GM13976 (cell line): ENCODE results near the gene PML.

Source experiments
- DNase-seq: peaks from one replicate; pipeline ENCODE4 v3.0.0; 2012; ENCODE audit warnings: low spot score
- in situ Hi-C: fragments of 300-500 bp; cut with MboI; formaldehyde crosslinking; loops from one replicate; pipeline ENCODE4 v1.12.0; 2022; ENCODE audit warnings: low sequenced_read_pairs, mixed read lengths, inconsistent platforms; ENCODE audit not compliant: unreplicated experiment
- TF ChIP-seq, protein P1 (sequence below): IDR thresholded peaks from 2 replicates; pipeline ENCODE4 v1.5.1; 2012; ENCODE audit warnings: borderline replicate concordance, mild to moderate bottlenecking; ENCODE audit not compliant: insufficient read depth; ENCODE audit errors: extremely low read depth, missing control alignments, control extremely low read depth

Gene PML

DNA sequence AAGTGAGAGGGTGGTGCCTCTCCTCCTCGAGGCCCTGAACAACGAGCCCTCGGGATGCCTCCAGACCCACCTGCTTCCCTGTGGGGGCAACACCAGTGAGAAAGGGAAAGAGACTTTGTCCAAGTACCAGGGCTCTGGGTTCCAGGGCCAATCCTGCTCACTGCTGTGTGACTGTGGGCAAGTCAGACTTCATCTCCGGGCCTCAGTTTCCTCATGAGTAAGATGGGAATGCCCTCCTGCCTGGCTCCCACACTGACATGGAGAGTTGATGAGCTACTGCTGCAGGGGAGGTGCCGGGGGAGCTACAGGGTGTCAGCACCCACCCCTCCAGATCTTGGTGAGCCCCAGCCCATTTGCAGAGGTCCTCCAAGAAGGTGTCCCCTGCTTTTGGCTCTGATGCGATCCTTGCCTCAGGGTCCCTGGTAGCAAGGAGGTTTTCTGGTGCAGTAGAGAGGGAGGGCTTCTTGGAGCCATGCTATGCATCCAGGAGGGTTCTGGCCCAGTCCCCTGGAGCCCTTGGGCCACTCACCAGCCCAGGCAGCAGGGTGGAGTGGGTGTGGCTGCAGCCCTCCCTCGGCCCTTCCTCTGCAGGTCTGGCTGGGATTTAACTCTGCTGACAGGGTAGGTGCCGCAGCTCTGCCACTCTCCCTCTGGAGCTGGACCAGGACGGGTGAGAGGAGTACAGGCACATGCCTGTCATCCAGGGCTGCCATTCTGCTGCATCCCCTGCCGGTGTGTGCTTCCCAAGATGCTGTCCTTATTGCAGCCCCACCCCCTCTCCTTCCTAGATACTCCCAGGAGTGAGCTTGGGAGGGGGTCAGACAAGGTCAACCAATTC is 41.4 kb upstream of the PML start:
- no peak for DNase-seq
- TF ChIP-seq, protein P1, sequence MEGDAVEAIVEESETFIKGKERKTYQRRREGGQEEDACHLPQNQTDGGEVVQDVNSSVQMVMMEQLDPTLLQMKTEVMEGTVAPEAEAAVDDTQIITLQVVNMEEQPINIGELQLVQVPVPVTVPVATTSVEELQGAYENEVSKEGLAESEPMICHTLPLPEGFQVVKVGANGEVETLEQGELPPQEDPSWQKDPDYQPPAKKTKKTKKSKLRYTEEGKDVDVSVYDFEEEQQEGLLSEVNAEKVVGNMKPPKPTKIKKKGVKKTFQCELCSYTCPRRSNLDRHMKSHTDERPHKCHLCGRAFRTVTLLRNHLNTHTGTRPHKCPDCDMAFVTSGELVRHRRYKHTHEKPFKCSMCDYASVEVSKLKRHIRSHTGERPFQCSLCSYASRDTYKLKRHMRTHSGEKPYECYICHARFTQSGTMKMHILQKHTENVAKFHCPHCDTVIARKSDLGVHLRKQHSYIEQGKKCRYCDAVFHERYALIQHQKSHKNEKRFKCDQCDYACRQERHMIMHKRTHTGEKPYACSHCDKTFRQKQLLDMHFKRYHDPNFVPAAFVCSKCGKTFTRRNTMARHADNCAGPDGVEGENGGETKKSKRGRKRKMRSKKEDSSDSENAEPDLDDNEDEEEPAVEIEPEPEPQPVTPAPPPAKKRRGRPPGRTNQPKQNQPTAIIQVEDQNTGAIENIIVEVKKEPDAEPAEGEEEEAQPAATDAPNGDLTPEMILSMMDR: no peak
- in situ Hi-C loops: no loop called here

DNA sequence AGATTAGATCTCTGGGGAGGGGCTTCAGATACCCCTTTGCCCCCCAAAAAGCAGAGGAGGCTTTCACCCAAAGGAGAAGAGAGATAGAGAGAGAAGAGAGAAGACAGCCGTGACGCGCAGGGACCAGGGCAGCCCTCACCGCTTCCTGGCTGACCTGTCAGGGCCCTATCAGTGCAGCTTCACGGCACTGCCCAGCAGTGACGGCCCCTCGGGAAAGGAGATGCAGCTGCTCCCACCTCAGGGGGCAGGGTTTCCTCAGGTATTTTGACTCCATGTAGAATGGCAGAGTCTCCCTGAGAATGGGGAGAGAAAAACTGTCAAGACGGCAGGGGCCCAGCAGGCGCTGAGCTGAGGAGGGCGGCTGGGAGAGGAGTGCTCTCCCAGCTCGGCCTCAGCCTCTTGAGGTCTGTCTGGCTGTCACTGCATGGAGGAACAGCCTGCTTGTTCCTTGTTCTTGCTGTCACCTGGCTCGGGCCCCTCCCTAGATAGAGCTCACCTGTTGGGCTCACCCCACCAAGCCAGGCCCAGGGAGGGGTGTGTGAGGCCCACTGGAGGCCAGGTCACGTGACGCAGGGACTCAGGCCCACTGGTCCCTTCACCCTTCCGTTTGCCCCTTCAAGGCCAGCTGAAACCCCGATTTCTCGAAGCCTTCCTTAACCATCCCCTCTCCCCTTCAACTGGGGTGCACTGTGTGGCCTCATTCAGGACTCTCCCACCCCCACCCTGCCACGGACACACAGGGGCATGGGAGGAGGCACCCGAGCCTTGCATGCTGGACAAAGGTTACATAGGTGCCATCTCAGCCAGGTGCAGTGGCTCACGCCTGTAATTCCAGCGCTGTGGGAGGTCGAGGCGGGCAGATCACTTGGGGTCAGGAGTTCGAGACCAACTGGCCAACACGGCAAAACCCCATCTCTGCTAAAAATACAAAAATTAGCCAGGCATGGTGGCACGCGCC is 40.0 kb upstream of the PML start:
- TF ChIP-seq, protein P1: no peak
- in situ Hi-C loops: no loop called here
- DNase-seq: no peak

DNA sequence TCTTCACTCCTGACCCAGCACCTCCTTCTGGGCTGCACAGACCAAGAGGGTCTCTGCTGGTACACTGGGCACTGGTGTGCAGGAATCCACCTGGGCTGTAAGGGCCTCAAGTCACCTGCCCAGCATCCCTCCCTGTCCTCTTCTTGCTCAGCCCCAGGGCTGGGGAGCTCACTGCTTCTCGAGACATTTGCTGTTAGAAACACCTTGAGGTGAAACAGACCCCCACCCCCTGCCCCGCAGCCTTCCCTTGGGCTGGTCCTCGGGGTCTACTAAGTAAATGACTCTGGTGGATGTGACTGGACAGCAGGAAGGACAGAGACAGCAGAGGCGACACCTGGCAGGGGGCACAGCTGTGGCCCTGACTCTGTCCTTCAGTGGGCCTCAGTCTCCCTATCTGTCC is 39.2 kb upstream of the PML start:
- in situ Hi-C loops: no loop called here
- no peak for DNase-seq

DNA sequence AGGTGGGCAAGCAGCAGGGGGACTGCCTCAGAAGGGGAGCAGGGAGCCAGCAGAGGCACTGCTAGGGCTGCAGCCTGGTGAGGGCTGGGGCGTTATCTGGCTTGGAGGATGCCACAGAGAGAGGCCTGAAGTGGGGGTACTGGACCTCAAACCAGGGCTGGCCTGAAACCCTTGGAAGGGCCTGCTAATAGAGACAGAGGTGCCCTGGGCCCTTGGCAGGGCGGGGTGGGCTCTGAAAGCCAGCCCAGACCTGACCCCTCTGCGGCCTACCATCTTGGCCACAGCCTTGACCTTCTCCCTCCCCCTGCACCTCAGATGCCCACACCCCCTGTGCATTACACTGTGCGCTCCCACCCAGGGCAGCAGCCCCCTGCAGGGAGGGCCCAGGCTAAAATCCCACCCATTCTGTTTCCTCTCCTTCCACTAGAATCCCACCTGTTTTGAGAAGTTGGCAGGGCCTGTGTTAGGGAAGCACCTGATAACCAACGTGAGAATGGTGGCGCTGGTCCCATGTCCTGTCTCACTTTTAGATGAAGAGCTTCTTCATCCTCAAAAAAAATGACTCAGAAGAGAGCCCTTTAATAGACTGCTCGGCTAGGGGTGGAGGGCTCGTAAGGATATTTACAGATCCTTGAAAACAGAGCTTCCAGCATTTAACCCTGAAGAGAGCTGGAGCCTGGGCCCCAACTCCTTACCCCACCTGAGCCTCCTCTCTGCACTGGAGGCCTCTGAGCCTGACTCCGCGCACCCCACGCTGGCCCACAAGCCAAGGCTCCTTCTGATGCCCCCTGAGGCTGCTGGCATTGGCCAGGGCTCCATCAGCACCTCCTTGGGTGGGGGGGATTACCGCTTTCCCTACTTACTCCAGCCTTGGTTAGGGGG is 38.4 kb upstream of the PML start:
- no peak for DNase-seq
- TF ChIP-seq, protein P1: no peak
- in situ Hi-C loops: no loop called here

More for the DNA sequence above, 39.2 kb upstream of the PML start:
- TF ChIP-seq, protein P1: no peak

DNA sequence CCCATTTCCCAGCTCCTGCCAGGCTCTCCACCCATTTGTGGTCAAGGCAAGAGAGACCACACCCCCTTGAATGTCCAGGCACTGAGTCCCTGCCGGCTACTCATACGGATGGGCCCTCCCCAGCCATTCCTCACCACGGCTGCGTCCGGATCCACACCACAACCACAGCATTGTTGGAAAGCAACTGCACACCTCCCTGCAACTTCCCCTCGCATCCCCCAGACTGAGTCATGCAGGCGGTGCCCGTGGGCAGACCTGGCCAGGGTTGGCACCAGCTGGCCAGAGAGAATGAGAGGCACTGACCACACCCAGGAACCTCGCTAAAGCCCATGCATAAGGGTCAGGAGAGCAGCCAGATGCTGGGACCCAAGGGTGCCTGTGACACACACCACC is 37.8 kb upstream of the PML start:
- in situ Hi-C loops: no loop called here
- TF ChIP-seq, protein P1: no peak
- no peak for DNase-seq

DNA sequence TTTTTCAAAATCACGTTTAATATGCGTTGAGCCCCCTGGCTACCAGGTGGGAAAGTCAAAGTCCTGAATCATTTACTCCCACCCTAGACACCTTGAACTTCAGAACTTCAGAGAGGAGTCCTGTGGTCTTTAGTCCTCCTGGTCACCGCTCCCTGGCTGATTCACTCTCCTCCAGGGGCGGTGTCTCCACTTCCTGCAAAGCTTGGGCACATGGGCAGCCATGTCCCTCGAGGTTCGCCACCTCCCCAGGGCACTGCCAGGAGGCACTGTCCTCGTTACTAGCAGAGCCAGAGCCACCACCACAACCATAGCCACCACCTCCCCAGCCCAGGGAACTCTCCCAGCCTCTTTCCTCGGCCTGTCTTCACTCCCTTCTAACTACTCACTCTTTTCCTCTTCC is 37.2 kb upstream of the PML start:
- TF ChIP-seq, protein P1: no peak
- in situ Hi-C loops: no loop called here
- DNase-seq: no peak
